ENCODE measurements around the gene UBE2N. TPM values are rescaled to one million over a fixed set of nuclear protein-coding genes. Genes with fewer than 3 reads are reported as not detected.

The UBE2N gene
- total and polyA plus RNA-seq, 10 of the 15 experiments (the other 5 are each of a cell fraction or from before 2014, with no cell fraction given), result 243 to 945 (median 443) TPM

GRCh38 chr12:93363841-93364297, 77.9 kb downstream of the UBE2N start:
- ChIA-PET POLR2A (interaction anchor here (0.5 to 1.1 kb wide), 3 partner anchors 17 to 225 kb away, joined by 3 to 4 read pairs (median 3); no protein-coding TSS in a partner anchor), RAD21 (ENCODE audit: unreplicated experiment) (interaction anchor here (0.6 to 3.1 kb wide), 11 partner anchors 11 to 389 kb away, joined by 3 to 22 read pairs (median 5); no protein-coding TSS in a partner anchor), SMC1A (ENCODE audit: uncharacterized antibody, unreplicated experiment) (interaction anchor here (0.6 to 2.7 kb wide), 16 partner anchors 10 to 377 kb away, joined by 3 to 12 read pairs (median 4); no protein-coding TSS in a partner anchor), CTCF (interaction anchor here (0.9 to 1.9 kb wide), 11 partner anchors 10 to 376 kb away, joined by 3 to 6 read pairs (median 3); no protein-coding TSS in a partner anchor)
- TF ChIP-seq CBFB (IDR thresholded peaks at IDR 0.05; ENCODE audit: low read depth) (0 out of 2 replicates have a peak, but pooled peaks have one; percentile 53), SPI1 (IDR thresholded peaks at IDR 0.05; ENCODE audit: borderline replicate concordance, insufficient read depth, low read depth, low read length) (peak; percentile 69), BCL3 (IDR thresholded peaks at IDR 0.05; ENCODE audit: borderline replicate concordance, insufficient read depth, low read depth, low read length, poor library complexity, severe bottlenecking) (no peak), IKZF1 (conservative IDR thresholded peaks at IDR 0.05) (peak; percentile 57), RELB (IDR thresholded peaks at IDR 0.05; ENCODE audit: low read depth) (peak; percentile 42; the same call in 1 of the 2 replicates), MLLT1 (IDR thresholded peaks at IDR 0.05) (peak; percentile 63), NR2C1 (IDR thresholded peaks at IDR 0.05) (no peak), RUNX3 (IDR thresholded peaks at IDR 0.05; ENCODE audit: low read length) (peak; percentile 93), EZH2 (IDR thresholded peaks at IDR 0.05; ENCODE audit: borderline replicate concordance, control insufficient read depth, low read depth, low read length) (no peak), DPF2 (IDR thresholded peaks at IDR 0.05) (peak; percentile 40; the same call in 1 of the 2 replicates), EED (IDR thresholded peaks at IDR 0.05; ENCODE audit: low read depth) (peak; percentile 26; the same call in 1 of the 2 replicates), E2F4 (IDR thresholded peaks at IDR 0.05; ENCODE audit: low read depth, low read length) (no peak), RAD51 (IDR thresholded peaks at IDR 0.05) (0 out of 2 replicates have a peak, but pooled peaks have one; percentile 10), MTA2 (IDR thresholded peaks at IDR 0.05; ENCODE audit: low read depth) (peak; percentile 59; the same call in 1 of the 2 replicates), LARP7 (IDR thresholded peaks at IDR 0.05) (no peak), ZNF24 (IDR thresholded peaks at IDR 0.05) (peak; percentile 27; the same call in 1 of the 2 replicates), SMARCA5 (IDR thresholded peaks at IDR 0.05) (no peak), NR2F1 (conservative IDR thresholded peaks at IDR 0.05) (0 out of 2 replicates have a peak, but pooled peaks have one; percentile 34), IKZF2 (IDR thresholded peaks at IDR 0.05) (peak; percentile 61 to 67)
- no peak overlapping the region for H3K4me2 ChIP-seq (ENCODE audit: control insufficient read depth, insufficient read depth)
- no peak overlapping the region for H3K9ac ChIP-seq (ENCODE audit: control insufficient read depth, insufficient read depth, low read length)
- no peak overlapping the region; the same call in 1 of the 2 replicates for H3K27ac ChIP-seq (ENCODE audit: control insufficient read depth, insufficient read depth)
- no peak overlapping the region for H3K4me3 ChIP-seq
- H3K9me3 ChIP-seq (replicated peaks; ENCODE audit: control insufficient read depth, insufficient read depth, low read length), result no peaks in the 10 kb centered on the region
- BruUV-seq (replicated peaks), result no TSS peak
- no peaks in the 10 kb centered on the region for H3K36me3 ChIP-seq (ENCODE audit: control insufficient read depth in 2 of 2, insufficient read depth in 2 of 2, low read length in 1 of 2)
- H3K4me1 ChIP-seq (ENCODE audit: control insufficient read depth, insufficient read depth, low read length), result peaks cover 16% of the 10 kb centered on the region
- H4K20me1 ChIP-seq (ENCODE audit: control insufficient read depth, insufficient read depth), result no peaks in the 10 kb centered on the region
- H3K79me2 ChIP-seq (ENCODE audit: control insufficient read depth, insufficient read depth, low read length), result no peaks in the 10 kb centered on the region
- peak; percentile 77 for FAIRE-seq
- no peak for DNase-seq (ENCODE audit: low read depth, low spot score)
- in situ Hi-C loops (cut with MboI), result no loop called here
- H3K27me3 ChIP-seq (replicated peaks in 1 of 2; ENCODE audit: control insufficient read depth in 2 of 2, insufficient read depth in 2 of 2, low read length in 1 of 2), result no peaks in the 10 kb centered on the region
- H2AFZ ChIP-seq (ENCODE audit: control insufficient read depth, low read depth, low read length), result peak overlapping the region; percentile 61
- intact Hi-C loops (cut with micrococcal nuclease; ENCODE audit: unreplicated experiment), result no loop called here
- ATAC-seq, result peak; percentile 96
- WGBS (ENCODE audit: insufficient coverage, insufficient replicate concordance, low lambda C conversion rate, missing lambda C conversion rate), result 35% methylated on average over 3 of the region's 3 CpGs
